Superior temporal gyrus (tissue), 1 donor: Measurements from ENCODE around the gene SMARCC1.

Experiments
- DNase-seq: peaks from one replicate; pipeline ENCODE4 v3.0.0-alpha.2; 2016; ENCODE audit errors: extremely low spot score

Gene SMARCC1

GRCh38 chr3:47588053-47588452, 193.6 kb downstream of the SMARCC1 start:
- DNase-seq, result no peak

GRCh38 chr3:47586746-47587145, 194.9 kb downstream of the SMARCC1 start:
- no peak for DNase-seq

DNA sequence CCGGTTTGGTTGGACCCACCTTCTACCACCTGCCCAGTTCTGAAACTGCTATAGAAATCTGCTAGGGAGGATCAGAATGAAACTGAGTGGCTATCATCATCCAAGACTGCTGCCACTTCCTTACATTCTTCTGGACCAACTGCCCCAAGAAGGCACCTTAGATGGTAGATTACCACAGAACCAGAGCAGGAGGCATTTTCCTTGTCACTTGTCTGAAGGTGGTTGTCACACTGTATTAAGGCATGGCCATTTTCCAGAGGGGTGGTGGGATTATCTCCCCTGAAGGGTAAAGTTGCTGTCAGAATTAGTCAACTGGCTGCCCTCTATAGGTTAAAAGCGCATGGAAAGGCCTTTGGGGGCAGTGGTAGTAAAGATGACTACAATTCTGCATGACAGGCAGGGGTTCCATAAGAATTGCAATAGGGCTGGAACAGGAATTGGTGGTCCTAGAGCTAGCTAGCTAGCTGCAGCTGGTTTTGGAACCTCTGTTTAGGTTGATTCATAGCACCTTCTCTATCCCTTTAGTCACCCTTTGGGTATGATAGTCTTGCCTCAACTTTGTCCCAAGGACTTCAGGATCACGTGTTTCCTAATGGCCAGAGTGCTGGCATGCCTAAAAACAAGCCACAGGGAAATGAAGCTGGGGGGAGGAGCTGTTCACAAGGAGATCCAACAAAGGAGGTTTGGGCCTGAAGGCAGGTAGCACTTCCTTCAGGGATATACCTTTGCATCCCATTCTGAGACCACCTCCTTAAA, 198.2 kb downstream of the SMARCC1 start:
- DNase-seq, result no peak

GRCh38 chr3:47581835-47582234, 199.9 kb downstream of the SMARCC1 start:
- DNase-seq, result no peak

DNA sequence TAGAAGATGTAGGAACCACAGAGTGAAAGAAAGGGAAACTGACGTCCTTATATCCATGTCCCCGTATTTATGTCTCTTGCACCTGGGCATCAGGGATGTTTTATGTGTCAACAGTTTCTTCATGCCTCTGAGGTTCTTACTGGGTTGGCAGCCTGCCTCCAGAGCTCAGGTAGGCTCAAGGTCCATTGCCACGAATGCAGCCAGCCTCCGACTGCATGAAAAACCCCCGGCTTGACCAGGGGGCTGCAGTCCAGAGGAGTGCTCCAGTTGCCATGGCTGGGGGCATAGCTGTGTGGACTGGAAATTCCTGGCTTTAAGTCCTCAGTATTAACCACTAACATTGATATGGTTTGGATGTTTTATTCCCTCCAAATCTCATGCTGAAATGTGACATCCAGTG, 200.3 kb downstream of the SMARCC1 start:
- no peak for DNase-seq

- no peak for DNase-seq
These were observed 201.2 kb downstream of the SMARCC1 start for GRCh38 chr3:47580481-47580880.

DNA sequence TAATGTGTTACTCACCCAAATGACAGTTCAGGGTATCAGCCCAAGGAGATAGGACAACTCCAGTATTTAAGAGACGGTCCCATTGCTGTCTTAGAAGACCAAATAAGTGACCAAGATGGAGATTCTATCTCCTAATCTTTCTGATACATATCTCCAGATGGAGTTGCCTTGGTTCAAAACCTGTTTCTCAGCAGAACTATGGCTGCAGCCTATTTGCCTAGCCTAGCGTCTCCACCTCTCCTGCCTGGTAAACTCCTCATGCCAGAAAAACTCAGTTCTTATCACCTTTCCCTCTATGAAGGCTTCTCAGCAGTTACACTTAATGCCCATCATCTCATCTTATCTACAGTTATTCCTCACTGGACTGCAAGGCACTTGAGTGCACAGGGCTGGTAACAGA, 201.8 kb downstream of the SMARCC1 start:
- no peak for DNase-seq

DNA sequence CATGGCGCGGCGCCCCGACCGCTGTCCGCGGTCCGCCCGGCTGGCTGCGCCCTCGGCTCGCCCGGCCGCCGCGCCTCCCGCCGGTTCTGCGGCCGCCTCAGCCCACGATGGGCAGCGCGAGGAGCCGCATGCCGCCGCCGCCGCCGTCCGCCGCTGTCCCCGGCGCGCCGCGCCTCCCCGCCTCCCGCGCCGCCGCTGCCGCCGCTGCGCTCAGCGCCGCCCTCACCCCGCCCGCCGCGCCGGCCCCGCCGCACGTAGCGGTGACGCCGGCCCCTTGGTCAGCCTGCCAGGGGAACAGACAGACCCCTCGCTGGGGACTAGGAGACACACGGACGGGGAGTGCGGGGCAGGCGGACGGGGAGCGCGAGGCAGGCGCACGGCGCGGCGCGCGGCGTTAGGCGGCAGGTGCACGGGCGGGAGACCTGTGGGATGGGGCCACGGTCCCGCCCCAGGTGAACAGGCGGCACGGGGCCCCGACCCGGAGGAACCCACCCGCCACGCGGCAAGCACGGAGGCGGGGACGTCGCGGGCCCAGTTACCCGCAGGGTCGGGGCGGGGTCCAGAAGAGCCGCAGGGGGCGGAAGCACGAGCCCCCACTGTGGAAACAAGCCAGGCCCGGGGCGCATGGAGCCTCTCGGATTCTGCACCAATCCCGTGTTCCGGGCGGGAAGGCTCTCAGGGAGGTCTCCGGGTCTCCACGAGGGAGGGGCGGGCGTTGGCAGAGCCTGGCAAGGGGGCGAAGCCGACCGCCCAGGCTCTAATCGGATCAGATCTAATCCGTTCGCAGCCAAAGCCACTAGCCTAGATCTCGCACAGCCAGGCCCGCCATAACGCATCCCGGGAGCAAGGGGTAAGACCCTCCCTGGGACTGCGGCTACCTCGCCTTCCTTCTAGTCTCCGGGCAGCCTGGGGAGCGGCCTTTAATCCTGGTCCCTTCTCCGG, 202.7 kb downstream of the SMARCC1 start, which contains the start of gene CSPG5:
CSPG5 (minus strand) TSS at position 175 of the 942 bp plus-strand sequence; CDS start at position 3, 172 bp downstream.
- DNase-seq, result no peak

DNA sequence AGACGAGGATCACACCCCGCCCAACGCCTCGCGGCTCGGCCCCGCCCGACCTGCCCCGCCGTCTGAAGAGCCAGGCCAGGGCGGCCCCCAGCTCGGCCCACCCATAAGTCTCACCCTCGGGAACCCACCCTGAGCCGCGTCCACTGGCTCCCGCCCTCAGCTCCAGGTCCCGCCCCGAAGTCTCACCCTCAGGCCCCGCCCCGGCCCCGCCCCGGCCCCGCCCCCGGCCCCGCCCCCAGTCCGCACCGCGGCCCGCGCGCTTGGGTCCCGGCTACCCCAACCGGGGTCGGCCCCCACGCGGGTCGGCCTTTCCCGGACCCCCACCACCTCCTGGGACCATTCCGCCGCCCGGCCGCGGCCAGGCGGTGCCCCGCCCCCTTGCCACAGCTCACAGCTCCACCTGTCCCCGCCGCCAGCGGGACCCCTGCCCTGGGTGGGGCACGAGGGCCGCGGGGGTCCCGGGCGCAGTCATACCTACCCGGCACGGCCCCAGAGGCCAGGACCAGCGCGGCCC, 203.5 kb downstream of the SMARCC1 start:
- DNase-seq, result no peak

- DNase-seq, result no peak
These were observed 204.0 kb downstream of the SMARCC1 start for GRCh38 chr3:47577583-47578118.

- peak; percentile 53 for DNase-seq
These were observed 208.2 kb downstream of the SMARCC1 start for GRCh38 chr3:47573190-47574172.

GRCh38 chr3:47571391-47572175, 210.1 kb downstream of the SMARCC1 start:
- DNase-seq, result peak; percentile 58

DNA sequence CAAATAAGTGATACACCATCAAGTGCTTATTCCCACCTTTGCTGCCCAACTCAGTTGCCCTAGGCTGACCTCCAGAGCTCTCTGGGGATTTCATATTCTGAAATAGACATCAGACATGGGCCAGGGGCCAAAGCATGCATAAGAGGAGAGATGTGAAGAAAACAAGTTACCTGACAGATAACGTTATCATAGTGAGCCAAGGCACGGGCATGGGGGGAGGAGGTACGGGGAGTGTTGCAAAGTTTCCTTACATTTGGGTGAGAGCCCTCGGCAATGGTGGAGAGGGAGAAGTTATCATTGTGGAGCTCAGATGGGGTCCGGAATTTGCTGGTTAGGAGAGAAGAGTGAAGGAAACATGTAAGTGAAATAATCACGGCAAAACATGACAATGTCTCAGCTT, 212.8 kb downstream of the SMARCC1 start:
- DNase-seq, result no peak

DNA sequence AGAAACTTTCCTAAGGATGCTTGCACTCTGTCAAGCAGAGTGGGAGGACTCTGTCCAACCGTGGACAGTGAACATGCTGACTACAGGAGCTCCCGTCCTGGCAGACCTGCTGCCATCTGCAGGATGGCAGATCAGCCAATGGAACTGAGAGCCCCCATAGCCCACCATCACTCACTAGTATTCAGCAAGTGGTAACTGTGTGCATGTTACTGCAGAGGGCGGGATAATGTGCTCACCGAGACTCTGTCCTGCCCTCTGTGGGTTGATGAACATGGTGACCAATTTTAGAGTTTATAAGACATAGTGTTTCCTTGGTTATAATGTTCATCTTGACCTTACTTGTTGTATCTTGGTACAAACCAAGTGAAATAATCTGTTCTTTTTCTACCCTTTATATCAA, 214.5 kb downstream of the SMARCC1 start:
- no peak for DNase-seq

DNA sequence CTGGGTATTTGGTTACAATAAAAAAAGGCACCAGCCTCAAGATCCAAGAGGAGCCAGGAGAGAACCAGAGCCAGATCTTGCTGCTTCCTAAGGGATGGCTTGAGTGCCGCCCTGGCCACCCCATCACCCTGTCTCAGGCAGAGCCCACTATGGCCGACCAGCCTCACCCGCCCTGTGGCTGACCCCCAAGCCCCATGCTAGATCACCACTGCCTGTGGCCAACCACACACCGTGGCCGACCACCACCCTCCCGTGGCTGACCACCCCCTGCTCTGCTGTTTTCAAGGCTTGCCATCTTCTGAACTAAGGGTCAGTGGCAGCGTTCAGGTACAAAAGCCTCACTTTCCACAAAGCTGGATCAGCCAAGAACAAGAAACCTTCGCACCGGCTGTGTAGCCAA, 215.0 kb downstream of the SMARCC1 start:
- no peak for DNase-seq

DNA sequence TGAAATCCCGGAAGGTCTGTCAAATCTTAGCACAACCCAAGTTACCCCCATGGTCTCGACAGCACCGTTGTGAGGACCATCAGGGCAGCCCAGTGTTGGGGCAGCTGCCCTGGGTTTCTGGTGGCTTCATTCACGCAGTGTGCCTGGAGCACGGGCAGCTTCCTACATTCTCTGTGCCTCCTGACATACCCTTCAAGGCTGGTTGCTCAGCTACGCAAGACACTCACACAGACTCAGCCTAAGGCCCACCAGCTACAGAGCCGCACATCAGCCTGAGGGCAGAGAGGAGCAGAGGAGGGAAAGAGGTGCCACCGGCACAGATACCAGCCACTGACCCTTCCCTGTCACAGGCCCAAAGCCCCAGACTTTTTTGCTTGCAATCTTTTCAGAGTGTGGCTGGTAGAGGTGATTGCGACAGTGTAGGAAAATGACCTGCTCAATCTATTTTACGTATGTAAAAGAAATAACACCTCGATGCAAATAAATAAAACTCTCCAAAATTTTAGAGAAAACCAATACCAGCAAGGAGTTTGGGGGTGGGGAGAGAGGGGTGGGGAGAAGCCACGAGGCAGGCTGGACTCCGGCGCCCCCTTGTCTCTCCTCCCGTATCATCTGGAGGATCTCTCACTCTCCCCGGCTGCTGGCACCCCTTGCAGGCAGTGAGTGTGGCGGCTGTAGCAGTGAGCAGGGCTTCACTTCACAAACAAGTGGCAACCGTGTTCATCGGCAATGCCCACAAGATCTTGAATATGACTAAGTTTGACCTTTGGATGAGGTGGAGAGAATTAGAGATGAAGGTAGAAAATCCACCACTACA, 215.8 kb downstream of the SMARCC1 start:
- no peak for DNase-seq

GRCh38 chr3:47556351-47556750, 225.3 kb downstream of the SMARCC1 start:
- no peak for DNase-seq

DNA sequence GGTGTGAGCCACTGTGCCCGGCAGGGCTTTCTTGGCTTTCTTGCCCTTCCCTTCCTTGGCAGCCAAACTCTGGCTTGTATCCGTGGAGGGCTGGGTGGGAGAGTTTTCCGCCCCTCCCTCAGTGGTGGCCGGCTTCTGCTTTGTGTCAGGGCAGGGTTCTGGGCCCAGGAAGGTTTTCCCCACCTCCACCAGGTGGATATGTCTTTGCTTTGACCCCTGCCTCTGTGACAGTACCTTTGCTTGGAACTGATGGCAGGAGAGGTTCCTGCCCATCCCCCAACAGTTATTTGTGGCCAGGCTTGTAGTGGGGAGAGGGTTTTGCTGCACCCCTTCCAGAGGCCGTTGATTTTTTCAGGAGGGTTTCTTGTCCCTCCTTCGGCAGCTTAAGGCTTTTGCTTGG, 227.4 kb downstream of the SMARCC1 start:
- DNase-seq, result no peak

GRCh38 chr3:47553407-47553806, 228.3 kb downstream of the SMARCC1 start:
- DNase-seq, result no peak
